Prostate gland (tissue), 2 donors: ENCODE measurements around the gene KRT7. TPM values are rescaled to one million over a fixed set of nuclear protein-coding genes. Genes with fewer than 3 reads are reported as not detected.
"Not testable (repeated sequence)": the region's sequence is repeated elsewhere in the genome, so short reads cannot be mapped to it uniquely, and the experiment has no call there.

Experiments
- DNase-seq: peaks from one replicate; pipeline ENCODE4 v3.0.0-alpha.2; 2019; ENCODE audit warnings: low spot score
- H3K27ac ChIP-seq, 2 donors: fragments of 200-600 bp; sonication (generic); 2 replicates each; pipeline ENCODE4 v1.5.1; 2017 to 2019
- H3K27me3 ChIP-seq: fragments of 200-600 bp; sonication (generic); replicated peaks from 2 replicates; pipeline ENCODE4 v1.5.1; 2019; ENCODE audit not compliant: insufficient read depth
- H3K36me3 ChIP-seq, 2 donors: fragments of 200-600 bp; sonication (generic); 1 replicate in 1 of 2; 2 replicates in 1 of 2; pipeline versions ENCODE4 v1.5.1 to v1.8.1; 2017 to 2019
- H3K4me1 ChIP-seq: fragments of 200-600 bp; sonication (generic); replicated peaks from 2 replicates; pipeline ENCODE4 v1.5.1; 2019
- H3K4me3 ChIP-seq, 2 donors: fragments of 200-600 bp; sonication (generic); 2 replicates each; pipeline ENCODE4 v1.5.1; 2017 to 2019
- H3K9me3 ChIP-seq: fragments of 200-600 bp; sonication (generic); 2 replicates; pipeline ENCODE4 v1.5.1; 2017
- POLR2A ChIP-seq: fragments of 450-650 bp; IDR thresholded peaks from one replicate; pipeline ENCODE4 v1.6.1; 2016; ENCODE audit warnings: antibody characterized with exemption, mild to moderate bottlenecking
- POLR2AphosphoS5 ChIP-seq: sonication (generic); formaldehyde crosslinking; IDR thresholded peaks from one replicate; pipeline ENCODE4 v1.6.1; 2017; ENCODE audit warnings: antibody characterized with exemption
- WGBS: methylation state at CpG from one replicate; pipeline ENCODE4 v1.1.5; 2018; 5-methylcytosine and 5-hydroxymethylcytosine counted together
- intact Hi-C: fragments of 100-400 bp; cut with DNase I; formaldehyde crosslinking; loops from one replicate; pipeline ENCODE4 v1.14.2; 2022
- total RNA-seq, 2 donors: library from RNA; depleted of rRNA; stranded (reverse); fragments of >200 nt; gene quantifications; one replicate each; pipeline ENCODE4 v1.1.0, GENCODE V29; 2016
- TF ChIP-seq, protein P1 (sequence below), 4 experiments: fragments of 200-600 bp in 2 of 4; fragments of 450-650 bp in 2 of 4; sonication (generic) in 2 of 4; IDR thresholded peaks; 1 replicate in 3 of 4; 2 replicates in 1 of 4; pipeline ENCODE4 v1.5.1; 2016 to 2019; ENCODE audit warnings: antibody characterized with exemption in 4 of 4, mild to moderate bottlenecking in 2 of 4, moderate library complexity in 2 of 4

The KRT7 gene
- total RNA-seq, 2 donors from 2014 or later, result 53.1 to 151 TPM

- intact Hi-C loops, H3K36me3 ChIP-seq, H3K27me3 ChIP-seq, H3K27ac ChIP-seq, H3K4me1 ChIP-seq, H3K4me3 ChIP-seq, H3K9me3 ChIP-seq, DNase-seq: not testable (repeated sequence)
- WGBS, result no CpG with 5 or more reads among the region's 5 CpGs
Measured at GRCh38 chr12:52290483-52291134, 57.6 kb downstream of the KRT7 start.

GRCh38 chr12:52291267-52291935 is 58.4 kb downstream of the KRT7 start, which contains the start of gene KRT81:
TSS of gene KRT81 (minus strand) at chr12:52291534. CDS start at chr12:52291465, 69 bp downstream.
- no peaks in the 10 kb centered on the region for H3K9me3 ChIP-seq
- 68% methylated on average over 16 of the region's 32 CpGs for WGBS
- intact Hi-C loops, result no loop called here
- H3K36me3 ChIP-seq, result no peaks in the 10 kb centered on the region
- no peak within 1 kb of the TSS for H3K4me3 ChIP-seq
- TF ChIP-seq POLR2AphosphoS5 (no peak), POLR2A (no peak)
- TF ChIP-seq, protein P1, sequence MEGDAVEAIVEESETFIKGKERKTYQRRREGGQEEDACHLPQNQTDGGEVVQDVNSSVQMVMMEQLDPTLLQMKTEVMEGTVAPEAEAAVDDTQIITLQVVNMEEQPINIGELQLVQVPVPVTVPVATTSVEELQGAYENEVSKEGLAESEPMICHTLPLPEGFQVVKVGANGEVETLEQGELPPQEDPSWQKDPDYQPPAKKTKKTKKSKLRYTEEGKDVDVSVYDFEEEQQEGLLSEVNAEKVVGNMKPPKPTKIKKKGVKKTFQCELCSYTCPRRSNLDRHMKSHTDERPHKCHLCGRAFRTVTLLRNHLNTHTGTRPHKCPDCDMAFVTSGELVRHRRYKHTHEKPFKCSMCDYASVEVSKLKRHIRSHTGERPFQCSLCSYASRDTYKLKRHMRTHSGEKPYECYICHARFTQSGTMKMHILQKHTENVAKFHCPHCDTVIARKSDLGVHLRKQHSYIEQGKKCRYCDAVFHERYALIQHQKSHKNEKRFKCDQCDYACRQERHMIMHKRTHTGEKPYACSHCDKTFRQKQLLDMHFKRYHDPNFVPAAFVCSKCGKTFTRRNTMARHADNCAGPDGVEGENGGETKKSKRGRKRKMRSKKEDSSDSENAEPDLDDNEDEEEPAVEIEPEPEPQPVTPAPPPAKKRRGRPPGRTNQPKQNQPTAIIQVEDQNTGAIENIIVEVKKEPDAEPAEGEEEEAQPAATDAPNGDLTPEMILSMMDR (IDR thresholded peaks at IDR 0.05), result no peak
- H3K4me1 ChIP-seq, result no peaks in the 10 kb centered on the region
- no peak for DNase-seq
- peaks cover 2% of the 10 kb centered on the region for H3K27me3 ChIP-seq
- no peak within 1 kb of the TSS for H3K27ac ChIP-seq

- H3K9me3 ChIP-seq, result no peaks in the 10 kb centered on the region
- peaks cover 2% of the 10 kb centered on the region for H3K27me3 ChIP-seq
- no peak overlapping the region for H3K4me3 ChIP-seq
- TF ChIP-seq POLR2A (no peak), POLR2AphosphoS5 (no peak)
- TF ChIP-seq, protein P1 (IDR thresholded peaks at IDR 0.05), result no peak
- intact Hi-C loops, result no loop called here
- no peaks in the 10 kb centered on the region for H3K4me1 ChIP-seq
- no peaks in the 10 kb centered on the region for H3K36me3 ChIP-seq
- no peak for DNase-seq
- H3K27ac ChIP-seq, result no peak overlapping the region
- 92% methylated on average over 1 of the region's 1 CpG for WGBS
Measured at GRCh38 chr12:52293926-52294325, 60.9 kb downstream of the KRT7 start.

DNA sequence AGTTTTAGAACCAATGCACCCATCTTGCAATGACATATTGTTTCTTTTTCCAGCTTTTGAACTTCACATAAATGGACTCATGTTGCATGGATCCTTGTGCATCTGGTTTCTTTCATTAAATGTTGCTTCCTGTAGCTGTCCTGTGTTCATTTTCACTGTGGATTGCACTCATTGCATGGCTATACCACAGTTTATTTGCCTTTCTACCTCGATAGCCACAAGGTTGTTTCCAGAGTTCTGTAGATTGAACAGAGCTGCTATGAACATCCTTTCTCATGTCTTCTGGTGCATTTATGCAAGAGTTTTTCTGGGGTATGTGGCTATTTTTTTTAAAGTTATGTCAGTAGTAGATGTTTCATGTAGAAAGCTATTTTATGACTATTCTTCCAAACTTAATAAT is 61.8 kb downstream of the KRT7 start:
- H3K27me3 ChIP-seq, result peaks cover 2% of the 10 kb centered on the region
- no peak overlapping the region for H3K27ac ChIP-seq
- H3K4me3 ChIP-seq, result no peak overlapping the region
- H3K9me3 ChIP-seq, result no peaks in the 10 kb centered on the region
- intact Hi-C loops, result no loop called here
- no peaks in the 10 kb centered on the region for H3K36me3 ChIP-seq
- TF ChIP-seq POLR2A (no peak), POLR2AphosphoS5 (no peak)
- TF ChIP-seq, protein P1 (IDR thresholded peaks at IDR 0.05), result no peak
- 25% methylated on average over 1 of the region's 1 CpG for WGBS
- H3K4me1 ChIP-seq, result no peaks in the 10 kb centered on the region
- DNase-seq, result no peak

DNA sequence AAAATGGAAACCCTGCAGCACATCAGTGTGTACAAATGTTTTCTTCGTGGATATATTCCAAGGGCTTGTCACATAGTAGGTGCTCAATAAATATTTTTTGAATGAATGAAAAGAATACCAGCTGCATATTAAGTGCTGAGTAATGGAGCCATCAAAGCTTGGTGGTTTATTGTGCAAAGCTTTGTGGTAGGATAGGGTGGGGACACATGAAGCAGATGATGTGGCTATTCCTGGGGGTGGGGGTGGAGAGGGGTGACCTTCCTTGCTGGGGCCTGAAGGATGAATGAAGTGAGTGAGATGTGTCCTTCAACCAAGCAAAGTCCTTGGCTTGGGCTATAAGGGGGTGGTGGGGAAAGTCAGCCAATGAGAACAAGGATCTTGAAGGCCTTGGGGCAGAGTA is 62.6 kb downstream of the KRT7 start:
- 83% methylated on average over 1 of the region's 1 CpG for WGBS
- no peak for TF ChIP-seq POLR2AphosphoS5
- TF ChIP-seq, protein P1 (IDR thresholded peaks at IDR 0.05), result no peak
- TF ChIP-seq POLR2A, result no peak
- no peaks in the 10 kb centered on the region for H3K36me3 ChIP-seq
- intact Hi-C loops, result no loop called here
- no peaks in the 10 kb centered on the region for H3K4me1 ChIP-seq
- no peak overlapping the region for H3K27ac ChIP-seq
- peaks cover 2% of the 10 kb centered on the region for H3K27me3 ChIP-seq
- no peak overlapping the region for H3K4me3 ChIP-seq
- DNase-seq, result no peak
- no peaks in the 10 kb centered on the region for H3K9me3 ChIP-seq
